Erythroblast (primary cell): ENCODE results near the gene ALKBH3.

Experiments
- GATA1 ChIP-seq: IDR thresholded peaks from 2 replicates; pipeline ENCODE4 v1.6.1; 2011; ENCODE audit warnings: low read depth, mild to moderate bottlenecking, control low read depth, low read length, moderate library complexity
- POLR2A ChIP-seq: IDR thresholded peaks from 2 replicates; pipeline ENCODE4 v1.6.1; 2011; ENCODE audit warnings: mild to moderate bottlenecking, low read length

DNA sequence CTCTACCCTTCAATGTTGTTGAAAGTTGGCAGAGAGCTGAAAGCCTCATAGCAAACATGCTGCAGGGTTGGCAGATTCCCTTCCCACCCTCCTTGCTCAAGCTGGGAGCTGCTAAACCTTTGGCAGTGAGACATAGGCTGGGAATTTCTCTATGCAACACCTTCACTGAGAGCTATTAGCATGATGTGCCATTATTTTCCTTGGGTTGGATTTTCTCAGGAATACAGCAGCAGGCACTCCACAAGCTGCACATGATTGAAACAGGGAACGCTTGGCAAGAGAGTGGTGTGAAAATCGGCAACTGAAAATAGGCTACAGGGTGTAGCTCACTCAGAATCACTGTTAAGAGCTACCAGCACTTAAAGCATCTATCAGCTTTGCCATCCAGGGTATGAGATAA lies 9.6 kb upstream of the ALKBH3 start:
- TF ChIP-seq POLR2A: no peak
- TF ChIP-seq GATA1: no peak
